Liver (tissue), 3 donors: ENCODE results near the gene TMEM154.

ENCODE experiments used
- ATF3 ChIP-seq: IDR thresholded peaks from 2 replicates; pipeline ENCODE4 v1.6.1; 2016; ENCODE audit warnings: antibody characterized with exemption
- CTCF ChIP-seq: fragments of 150-350 bp; IDR thresholded peaks from 2 replicates; pipeline ENCODE4 v1.5.1; 2017; ENCODE audit warnings: improper control_type of control experiment, low read depth, low read length; ENCODE audit not compliant: missing input control
- FOXA1 ChIP-seq: IDR thresholded peaks from 2 replicates; pipeline ENCODE4 v1.6.1; 2016; ENCODE audit warnings: antibody characterized with exemption
- JUND ChIP-seq, 2 donors: IDR thresholded peaks; 2 replicates each; pipeline ENCODE4 v1.6.1; 2016; ENCODE audit warnings: antibody characterized with exemption in 2 of 2
- MAX ChIP-seq: IDR thresholded peaks from 2 replicates; pipeline ENCODE4 v1.6.1; 2016; ENCODE audit warnings: antibody characterized with exemption
- REST ChIP-seq: IDR thresholded peaks from 2 replicates; pipeline ENCODE4 v1.6.1; 2016; ENCODE audit warnings: antibody characterized with exemption, mild to moderate bottlenecking
- TAF1 ChIP-seq: conservative IDR thresholded peaks from 2 replicates; pipeline ENCODE4 v1.6.1; 2016; ENCODE audit warnings: antibody characterized with exemption, mild to moderate bottlenecking
- donor health status: healthy.
- donor health status: healthy.

- TF ChIP-seq CTCF (no peak), TAF1 (no peak), JUND (IDR thresholded peaks at IDR 0.05) (no peak), MAX (no peak), ATF3 (no peak), FOXA1 (no peak), REST (no peak)
Measured at GRCh38 chr4:152619556-152619955, 60.2 kb downstream of the TMEM154 start.
